Measurements from ENCODE around the gene IL6.
"Not testable (repeated sequence)": the region's sequence is repeated elsewhere in the genome, so short reads cannot be mapped to it uniquely, and the experiment has no call there.

IL6 gene

DNA sequence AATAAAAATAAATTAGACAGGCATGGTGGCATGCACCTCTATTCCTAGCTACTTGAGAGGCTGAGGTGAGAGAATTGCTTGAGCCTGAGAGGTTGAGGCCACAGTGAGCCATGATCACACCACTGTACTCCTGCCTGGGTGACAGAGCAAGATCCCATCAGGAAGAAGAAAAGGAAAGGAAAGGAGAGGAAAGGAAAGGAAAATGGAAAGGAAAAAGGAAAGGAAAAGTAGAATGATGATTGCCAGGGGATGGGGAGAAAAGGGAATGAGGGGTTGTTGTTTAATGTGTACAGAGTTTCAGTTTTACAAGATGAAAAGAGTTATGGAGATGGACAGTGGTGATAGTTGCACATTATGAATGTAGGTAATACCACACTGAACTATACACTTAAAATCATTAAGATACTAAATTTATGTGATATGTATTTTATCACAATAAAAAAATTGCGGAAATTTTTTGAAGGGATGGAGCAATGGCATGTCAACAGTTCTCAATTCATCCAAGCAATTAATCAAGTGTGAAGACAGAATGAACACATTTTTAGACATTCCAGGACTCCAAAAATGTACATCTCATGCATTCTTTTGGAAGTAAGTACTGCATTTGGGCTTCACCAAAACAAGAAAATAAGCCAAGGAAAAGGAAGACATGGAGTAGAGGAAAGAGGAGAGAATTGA, 44.3 kb downstream of the IL6 start:
- DNase-seq, result no peak
- intact Hi-C loops (cut with DNase I), result no loop called here

DNA sequence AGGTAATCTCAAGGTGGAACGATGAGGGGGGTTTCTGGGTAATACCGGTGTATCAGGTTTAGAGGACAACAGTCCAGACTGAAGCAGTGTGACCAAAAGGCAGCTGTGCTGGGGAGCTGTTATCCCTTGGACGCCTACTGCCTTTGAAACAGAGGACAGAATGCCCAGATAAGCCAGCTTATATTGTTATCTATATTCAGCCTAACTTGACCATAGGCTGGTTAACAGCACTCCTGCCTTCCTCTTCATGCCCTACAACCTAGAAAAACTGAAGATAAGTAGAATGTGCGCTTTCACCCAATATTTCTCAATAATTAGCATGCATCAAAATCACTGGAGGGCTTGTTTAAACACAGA, 44.9 kb downstream of the IL6 start:
- no peak for DNase-seq
- intact Hi-C loops (cut with DNase I), result no loop called here

DNA sequence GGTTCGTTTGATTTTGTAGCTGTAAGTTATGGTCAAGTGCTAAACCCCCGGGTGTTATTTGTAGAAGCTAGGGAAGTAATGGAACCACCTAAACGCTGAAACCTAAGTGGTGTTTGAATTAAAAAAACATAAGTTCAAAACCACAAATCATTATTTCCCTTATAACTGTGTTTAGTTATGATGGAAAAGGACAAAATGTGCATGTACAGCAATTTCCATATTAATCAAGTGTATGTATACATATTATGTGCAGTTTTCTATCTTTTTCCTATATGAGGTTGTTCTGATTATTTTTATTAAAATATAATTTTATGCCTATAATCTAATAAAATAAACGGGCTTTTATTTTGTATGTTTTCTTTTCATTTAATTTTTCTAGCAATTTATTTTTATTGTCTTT, 45.9 kb downstream of the IL6 start:
- intact Hi-C loops (cut with DNase I), result no loop called here
- no peak for DNase-seq

- intact Hi-C loops (cut with DNase I), result no loop called here
- no peak for DNase-seq
These were observed 50.0 kb downstream of the IL6 start for GRCh38 chr7:22776964-22777363.

- not testable (repeated sequence) for DNase-seq
- intact Hi-C loops (cut with DNase I), result loop anchor here (5.0 kb wide), 1 partner anchor 218 kb away; no protein-coding TSS in a partner anchor
These were observed 52.8 kb downstream of the IL6 start for GRCh38 chr7:22779730-22780323.

GRCh38 chr7:22781230-22781711, 54.3 kb downstream of the IL6 start:
- no peak for DNase-seq
- intact Hi-C loops (cut with DNase I), result loop anchor here (5.0 kb wide), 1 partner anchor 219 kb away; no protein-coding TSS in a partner anchor
